A549 (cell line): Measurements from ENCODE around the gene CRYZL1.

ENCODE experiments used
- BHLHE40 ChIP-seq: IDR thresholded peaks from 2 replicates; pipeline ENCODE4 v1.6.1; 2012; ENCODE audit warnings: low read depth, low read length, inconsistent platforms
- CEBPB ChIP-seq, 2 experiments: fragments of >200 bp in 1 of 2; sonication (Bioruptor Twin) in 1 of 2; formaldehyde crosslinking in 1 of 2; IDR thresholded peaks; 2 replicates each; pipeline ENCODE4 v1.6.1; 2012 to 2016
- MAZ ChIP-seq: fragments of 150-350 bp; IDR thresholded peaks from 2 replicates; pipeline ENCODE4 v1.6.1; 2014; ENCODE audit warnings: antibody characterized with exemption, low read depth, low read length, borderline replicate concordance
- TF ChIP-seq, protein P1 (sequence below): fragments of >200 bp; sonication (Bioruptor Twin); formaldehyde crosslinking; IDR thresholded peaks from 3 replicates; pipeline ENCODE4 v1.5.1; 2016
- TF ChIP-seq, protein P2 (sequence below): IDR thresholded peaks from 2 replicates; pipeline ENCODE4 v1.6.1; 2012

DNA sequence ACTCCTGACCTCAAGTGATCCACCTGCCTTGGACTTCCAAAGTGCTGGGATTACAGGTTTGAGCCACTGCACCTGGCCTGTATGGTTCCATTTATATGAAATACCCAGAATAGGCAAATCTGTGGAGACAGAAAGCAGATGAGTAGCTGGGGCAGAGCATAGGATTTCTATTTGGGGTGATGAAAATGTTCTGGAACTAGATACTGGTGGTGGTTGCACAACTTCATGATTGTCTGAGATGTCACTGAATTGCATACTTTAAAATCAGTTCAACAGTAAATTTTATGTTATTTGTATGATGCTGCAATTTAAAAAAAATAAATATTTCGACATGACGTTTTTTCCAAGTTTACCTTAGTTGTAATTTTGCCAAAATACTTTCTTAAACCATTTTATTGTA, 24.6 kb upstream of the CRYZL1 start:
- TF ChIP-seq, protein P1, sequence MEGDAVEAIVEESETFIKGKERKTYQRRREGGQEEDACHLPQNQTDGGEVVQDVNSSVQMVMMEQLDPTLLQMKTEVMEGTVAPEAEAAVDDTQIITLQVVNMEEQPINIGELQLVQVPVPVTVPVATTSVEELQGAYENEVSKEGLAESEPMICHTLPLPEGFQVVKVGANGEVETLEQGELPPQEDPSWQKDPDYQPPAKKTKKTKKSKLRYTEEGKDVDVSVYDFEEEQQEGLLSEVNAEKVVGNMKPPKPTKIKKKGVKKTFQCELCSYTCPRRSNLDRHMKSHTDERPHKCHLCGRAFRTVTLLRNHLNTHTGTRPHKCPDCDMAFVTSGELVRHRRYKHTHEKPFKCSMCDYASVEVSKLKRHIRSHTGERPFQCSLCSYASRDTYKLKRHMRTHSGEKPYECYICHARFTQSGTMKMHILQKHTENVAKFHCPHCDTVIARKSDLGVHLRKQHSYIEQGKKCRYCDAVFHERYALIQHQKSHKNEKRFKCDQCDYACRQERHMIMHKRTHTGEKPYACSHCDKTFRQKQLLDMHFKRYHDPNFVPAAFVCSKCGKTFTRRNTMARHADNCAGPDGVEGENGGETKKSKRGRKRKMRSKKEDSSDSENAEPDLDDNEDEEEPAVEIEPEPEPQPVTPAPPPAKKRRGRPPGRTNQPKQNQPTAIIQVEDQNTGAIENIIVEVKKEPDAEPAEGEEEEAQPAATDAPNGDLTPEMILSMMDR, result no peak
- TF ChIP-seq, protein P2, sequence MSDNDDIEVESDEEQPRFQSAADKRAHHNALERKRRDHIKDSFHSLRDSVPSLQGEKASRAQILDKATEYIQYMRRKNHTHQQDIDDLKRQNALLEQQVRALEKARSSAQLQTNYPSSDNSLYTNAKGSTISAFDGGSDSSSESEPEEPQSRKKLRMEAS, result no peak
- TF ChIP-seq CEBPB (IDR thresholded peaks at IDR 0.05), result no peak
- no peak for TF ChIP-seq BHLHE40
- TF ChIP-seq MAZ, result no peak
